GM23338 (cell line): ENCODE results near the gene SIRPA.

Source experiments
- EZH2 ChIP-seq: fragments of 200-600 bp; sonication (generic); IDR thresholded peaks from one replicate; pipeline ENCODE4 v1.8.0; 2017; ENCODE audit warnings: antibody characterized with exemption, mild to moderate bottlenecking, low read depth; ENCODE audit not compliant: unreplicated experiment
- TF ChIP-seq, protein P1 (sequence below), 2 experiments: fragments of 200-600 bp in 1 of 2; sonication (generic) in 1 of 2; conservative IDR thresholded peaks; 2 replicates each; pipeline versions ENCODE4 v1.5.1 to v1.6.1; 2016 to 2017; ENCODE audit warnings: antibody characterized with exemption in 2 of 2, low read depth in 2 of 2, mild to moderate bottlenecking in 2 of 2, moderate library complexity in 1 of 2

DNA sequence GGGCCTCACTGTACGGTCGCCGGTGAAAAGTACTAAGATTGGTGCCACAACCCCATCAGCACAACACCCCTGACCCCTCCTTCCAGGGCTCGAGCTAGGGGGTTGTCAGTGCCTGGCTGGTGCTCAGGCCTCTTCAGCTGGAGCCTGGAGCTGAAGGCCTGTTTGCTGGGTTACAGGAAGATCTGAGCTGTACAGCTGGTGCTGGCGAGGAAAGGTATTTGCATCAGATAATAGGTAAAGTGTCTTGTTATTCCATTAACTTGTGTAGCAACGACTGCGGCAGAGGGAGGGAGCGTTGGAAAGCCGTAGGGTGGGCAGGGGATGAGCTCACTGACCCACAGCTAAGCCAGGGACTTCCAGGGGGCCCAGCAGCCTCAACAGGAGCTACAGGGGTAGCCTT, 15.8 kb upstream of the SIRPA start:
- TF ChIP-seq, protein P1, sequence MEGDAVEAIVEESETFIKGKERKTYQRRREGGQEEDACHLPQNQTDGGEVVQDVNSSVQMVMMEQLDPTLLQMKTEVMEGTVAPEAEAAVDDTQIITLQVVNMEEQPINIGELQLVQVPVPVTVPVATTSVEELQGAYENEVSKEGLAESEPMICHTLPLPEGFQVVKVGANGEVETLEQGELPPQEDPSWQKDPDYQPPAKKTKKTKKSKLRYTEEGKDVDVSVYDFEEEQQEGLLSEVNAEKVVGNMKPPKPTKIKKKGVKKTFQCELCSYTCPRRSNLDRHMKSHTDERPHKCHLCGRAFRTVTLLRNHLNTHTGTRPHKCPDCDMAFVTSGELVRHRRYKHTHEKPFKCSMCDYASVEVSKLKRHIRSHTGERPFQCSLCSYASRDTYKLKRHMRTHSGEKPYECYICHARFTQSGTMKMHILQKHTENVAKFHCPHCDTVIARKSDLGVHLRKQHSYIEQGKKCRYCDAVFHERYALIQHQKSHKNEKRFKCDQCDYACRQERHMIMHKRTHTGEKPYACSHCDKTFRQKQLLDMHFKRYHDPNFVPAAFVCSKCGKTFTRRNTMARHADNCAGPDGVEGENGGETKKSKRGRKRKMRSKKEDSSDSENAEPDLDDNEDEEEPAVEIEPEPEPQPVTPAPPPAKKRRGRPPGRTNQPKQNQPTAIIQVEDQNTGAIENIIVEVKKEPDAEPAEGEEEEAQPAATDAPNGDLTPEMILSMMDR (conservative IDR thresholded peaks at IDR 0.05; ENCODE audit: low read depth in 2 of 2) = no peak
- TF ChIP-seq EZH2 = no peak
